ENCODE measurements around the gene ZNF594.
"Not testable (repeated sequence)": the region's sequence is repeated elsewhere in the genome, so short reads cannot be mapped to it uniquely, and the experiment has no call there.

DNA sequence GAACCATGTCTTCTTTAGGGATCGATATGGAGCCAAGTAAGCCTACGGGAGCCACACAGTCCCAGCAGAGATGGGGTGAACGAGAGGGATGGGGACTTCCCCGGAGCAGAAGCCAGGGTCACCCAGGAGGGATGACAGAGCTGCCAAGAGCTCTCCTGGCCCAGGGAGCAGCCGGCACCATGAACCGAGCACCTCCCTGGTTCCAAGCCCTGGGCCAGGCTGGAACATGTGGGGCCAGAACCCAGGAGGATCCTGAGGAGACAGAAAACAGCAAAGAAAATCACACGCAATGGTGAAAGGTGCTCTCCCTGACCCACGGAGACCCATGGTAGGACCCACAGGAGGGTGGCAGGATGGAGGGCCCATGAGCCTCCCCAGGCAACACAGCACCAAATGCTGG lies 57.7 kb downstream of the ZNF594 start:
- not testable (repeated sequence) for TF ChIP-seq POLR2A (IDR thresholded peaks at IDR 0.05)
- TF ChIP-seq, protein P1, sequence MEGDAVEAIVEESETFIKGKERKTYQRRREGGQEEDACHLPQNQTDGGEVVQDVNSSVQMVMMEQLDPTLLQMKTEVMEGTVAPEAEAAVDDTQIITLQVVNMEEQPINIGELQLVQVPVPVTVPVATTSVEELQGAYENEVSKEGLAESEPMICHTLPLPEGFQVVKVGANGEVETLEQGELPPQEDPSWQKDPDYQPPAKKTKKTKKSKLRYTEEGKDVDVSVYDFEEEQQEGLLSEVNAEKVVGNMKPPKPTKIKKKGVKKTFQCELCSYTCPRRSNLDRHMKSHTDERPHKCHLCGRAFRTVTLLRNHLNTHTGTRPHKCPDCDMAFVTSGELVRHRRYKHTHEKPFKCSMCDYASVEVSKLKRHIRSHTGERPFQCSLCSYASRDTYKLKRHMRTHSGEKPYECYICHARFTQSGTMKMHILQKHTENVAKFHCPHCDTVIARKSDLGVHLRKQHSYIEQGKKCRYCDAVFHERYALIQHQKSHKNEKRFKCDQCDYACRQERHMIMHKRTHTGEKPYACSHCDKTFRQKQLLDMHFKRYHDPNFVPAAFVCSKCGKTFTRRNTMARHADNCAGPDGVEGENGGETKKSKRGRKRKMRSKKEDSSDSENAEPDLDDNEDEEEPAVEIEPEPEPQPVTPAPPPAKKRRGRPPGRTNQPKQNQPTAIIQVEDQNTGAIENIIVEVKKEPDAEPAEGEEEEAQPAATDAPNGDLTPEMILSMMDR (IDR thresholded peaks at IDR 0.05 in 4 of 5, conservative IDR thresholded peaks at IDR 0.05 in 1 of 5), result not testable (repeated sequence)
